Right lobe of liver (tissue), 4 donors: ENCODE results near the gene RBM26.

Experiments used
- CTCF ChIP-seq, 4 donors: fragments of 200-600 bp in 3 of 4; fragments of 450-650 bp in 1 of 4; IDR thresholded peaks; one replicate each; pipeline versions ENCODE4 v1.5.1 to v1.8.0; 2016 to 2022; ENCODE audit warnings: antibody characterized with exemption in 4 of 4, mild to moderate bottlenecking in 2 of 4
- POLR2A ChIP-seq: fragments of 450-650 bp; IDR thresholded peaks from one replicate; pipeline ENCODE4 v1.6.1; 2017; ENCODE audit warnings: antibody characterized with exemption, mild to moderate bottlenecking
- donor health status: DM: no; HTN: no; CAD: no.
- donor health status: DM: no; HTN: no; CAD: no.
- donor health status: DM: no; HTN: yes; CAD: no.

GRCh38 chr13:79306650-79307049 is 99.4 kb downstream of the RBM26 start:
- TF ChIP-seq CTCF (IDR thresholded peaks at IDR 0.05) (no peak), POLR2A (no peak)
